PC-3 (cell line): ENCODE data around the gene CEACAM19. TPM values are rescaled to one million over a fixed set of nuclear protein-coding genes. Genes with fewer than 3 reads are reported as not detected.
"Not testable (repeated sequence)": the region's sequence is repeated elsewhere in the genome, so short reads cannot be mapped to it uniquely, and the experiment has no call there.

ENCODE experiments used
- ATAC-seq: fragments of 200-7000 bp; cut with Tn5 transposase; 2 replicates; pipeline ENCODE4 v1.9.1; 2020; ENCODE audit warnings: mild to moderate bottlenecking, moderate library complexity
- BruUV-seq: library from RNA; stranded (reverse); fragments of 400-500 nt; replicated peaks from 2 replicates; lab custom pipeline; 2021; lab: Mats Ljungman, UMichigan
- CTCF ChIA-PET: fragments of 300-600 bp; sonication (Branson Sonifier 250); formaldehyde crosslinking; loops from one replicate; lab custom pipeline; 2022; ENCODE audit warnings: antibody characterized with exemption; lab: Charles Lee
- POLR2A ChIA-PET: fragments of 300-600 bp; sonication (Branson Sonifier 250); formaldehyde crosslinking; loops from one replicate; lab custom pipeline; 2022; ENCODE audit warnings: antibody characterized with exemption; ENCODE audit not compliant: unreplicated experiment; lab: Charles Lee
- DNase-seq: peaks from one replicate; pipeline ENCODE4 v3.0.0-alpha.2; 2015
- H2AFZ ChIP-seq: fragments of 300-600 bp; sonication (generic); 2 replicates; pipeline ENCODE4 v1.6.0; 2016; ENCODE audit warnings: antibody characterized with exemption, low read length
- H3F3A ChIP-seq: fragments of 300-600 bp; sonication (generic); one replicate; pipeline ENCODE4 v1.6.0; 2017; ENCODE audit warnings: antibody characterized with exemption, low read length, control low read depth, mild to moderate bottlenecking; ENCODE audit not compliant: unreplicated experiment
- H3K27ac ChIP-seq: fragments of 300-600 bp; sonication (generic); 2 replicates; pipeline ENCODE4 v1.5.1; 2016; ENCODE audit warnings: mild to moderate bottlenecking, low read length
- H3K27me3 ChIP-seq: fragments of 300-600 bp; sonication (generic); 2 replicates; pipeline ENCODE4 v1.6.1; 2016; ENCODE audit warnings: low read length, mixed read lengths
- H3K36me3 ChIP-seq: fragments of 300-600 bp; sonication (generic); 2 replicates; pipeline ENCODE4 v1.6.1; 2016; ENCODE audit warnings: low read depth, mixed run types, low read length, mixed read lengths
- H3K4me1 ChIP-seq: fragments of 300-600 bp; sonication (generic); 2 replicates; pipeline ENCODE4 v1.5.1; 2016; ENCODE audit warnings: low read length; ENCODE audit not compliant: insufficient read depth
- H3K4me2 ChIP-seq: fragments of 300-600 bp; sonication (generic); 2 replicates; pipeline ENCODE4 v1.6.0; 2016; ENCODE audit warnings: low read length
- H3K4me3 ChIP-seq: fragments of 300-600 bp; sonication (generic); 2 replicates; pipeline ENCODE4 v1.5.1; 2016; ENCODE audit warnings: mild to moderate bottlenecking, low read length, mixed read lengths
- H3K79me2 ChIP-seq: fragments of 300-600 bp; sonication (generic); 2 replicates; pipeline ENCODE4 v1.6.1; 2017; ENCODE audit warnings: low read length, mixed read lengths
- H3K9ac ChIP-seq: fragments of 300-600 bp; sonication (generic); 2 replicates; pipeline ENCODE4 v1.6.0; 2016; ENCODE audit warnings: mild to moderate bottlenecking, low read length
- H3K9me2 ChIP-seq: fragments of 300-600 bp; sonication (generic); replicated peaks from 2 replicates; pipeline ENCODE4 v1.6.1; 2016; ENCODE audit warnings: mixed run types, low read length, mixed read lengths
- H3K9me3 ChIP-seq: fragments of 300-600 bp; sonication (generic); 2 replicates; pipeline ENCODE4 v1.6.1; 2016; ENCODE audit warnings: low read length, mixed read lengths
- H4K20me1 ChIP-seq: fragments of 300-600 bp; sonication (generic); 2 replicates; pipeline ENCODE4 v1.6.1; 2016; ENCODE audit warnings: low read length, mixed read lengths
- CTCF ChIP-seq: fragments of 300-600 bp; sonication (generic); conservative IDR thresholded peaks from 2 replicates; pipeline ENCODE4 v1.5.1; 2017; ENCODE audit warnings: antibody characterized with exemption, low read depth, mild to moderate bottlenecking, low read length
- EZH2 ChIP-seq: fragments of 300-600 bp; sonication (generic); IDR thresholded peaks from one replicate; pipeline ENCODE4 v1.6.1; 2017; ENCODE audit warnings: antibody characterized with exemption, mild to moderate bottlenecking, low read length; ENCODE audit not compliant: unreplicated experiment
- EZH2phosphoT487 ChIP-seq: fragments of 300-600 bp; sonication (generic); IDR thresholded peaks from 2 replicates; pipeline ENCODE4 v1.6.1; 2018; ENCODE audit warnings: mild to moderate bottlenecking, antibody characterized with exemption, low read length, borderline replicate concordance
- intact Hi-C: fragments of 100-400 bp; cut with micrococcal nuclease; formaldehyde crosslinking; loops from 2 replicates; pipeline ENCODE4 v1.9.0; 2023
- total RNA-seq: library from RNA; depleted of rRNA; stranded (reverse); fragments of >200 nt; gene quantifications from 2 replicates; pipeline ENCODE4 v1.2.3, GENCODE V29; 2014

Gene CEACAM19
- total RNA-seq, 1 experiment from 2014 or later, result 4.3 TPM

- Histone ChIP-seq H2AFZ (no peak overlapping the region), H3K4me2 (no peak overlapping the region), H4K20me1 (no peaks in the 10 kb centered on the region), H3K9ac (no peak overlapping the region), H3K9me3 (no peaks in the 10 kb centered on the region), H3F3A (no peaks in the 10 kb centered on the region), H3K4me3 (no peak overlapping the region), H3K9me2 (no peaks in the 10 kb centered on the region), H3K79me2 (no peaks in the 10 kb centered on the region), H3K4me1 (peaks cover 23% of the 10 kb centered on the region), H3K36me3 (peaks cover 4% of the 10 kb centered on the region; the same call in 1 of the 2 replicates), H3K27ac (no peak overlapping the region), H3K27me3 (no peaks in the 10 kb centered on the region)
- CTCF ChIA-PET, result no interaction called here
- ATAC-seq, result no peak
- TF ChIP-seq EZH2phosphoT487 (no peak), CTCF (no peak), EZH2 (no peak)
- no peak for DNase-seq
- intact Hi-C loops, result no loop called here
- POLR2A ChIA-PET, result no interaction called here
- BruUV-seq, result no TSS peak
Observed at GRCh38 chr19:44627631-44628030, 43.7 kb upstream of the CEACAM19 start.

GRCh38 chr19:44628793-44629192, 42.5 kb upstream of the CEACAM19 start:
- Histone ChIP-seq H3K9me3 (no peaks in the 10 kb centered on the region), H3F3A (no peaks in the 10 kb centered on the region), H3K4me1 (peaks cover 23% of the 10 kb centered on the region), H3K27ac (no peak overlapping the region), H3K79me2 (no peaks in the 10 kb centered on the region), H2AFZ (no peak overlapping the region), H3K4me2 (no peak overlapping the region), H3K27me3 (no peaks in the 10 kb centered on the region), H3K9me2 (no peaks in the 10 kb centered on the region), H3K36me3 (peaks cover 4% of the 10 kb centered on the region; the same call in 1 of the 2 replicates), H3K4me3 (no peak overlapping the region), H3K9ac (no peak overlapping the region), H4K20me1 (no peaks in the 10 kb centered on the region)
- POLR2A ChIA-PET, result no interaction called here
- TF ChIP-seq CTCF, result no peak
- TF ChIP-seq EZH2, result no peak
- no peak for TF ChIP-seq EZH2phosphoT487
- CTCF ChIA-PET, result no interaction called here
- intact Hi-C loops, result no loop called here
- BruUV-seq, result no TSS peak
- no peak for DNase-seq
- no peak for ATAC-seq

- H3K9me2 ChIP-seq, H3K9me3 ChIP-seq, H3K27me3 ChIP-seq, BruUV-seq, H3K27ac ChIP-seq, intact Hi-C loops, H3K36me3 ChIP-seq, H3K79me2 ChIP-seq, H3K9ac ChIP-seq, H2AFZ ChIP-seq, ATAC-seq, CTCF ChIA-PET, H3K4me2 ChIP-seq, H3K4me3 ChIP-seq, POLR2A ChIA-PET, H4K20me1 ChIP-seq, DNase-seq, H3F3A ChIP-seq: not testable (repeated sequence)
- peaks cover 21% of the 10 kb centered on the region for H3K4me1 ChIP-seq
Observed at GRCh38 chr19:44631611-44632010, 39.7 kb upstream of the CEACAM19 start.

GRCh38 chr19:44634058-44634457, 37.2 kb upstream of the CEACAM19 start:
- H3K27ac ChIP-seq, H3K27me3 ChIP-seq, H3K9me2 ChIP-seq, H3K4me2 ChIP-seq, H3K9me3 ChIP-seq, BruUV-seq, H2AFZ ChIP-seq, H4K20me1 ChIP-seq, H3F3A ChIP-seq, H3K4me3 ChIP-seq, POLR2A ChIA-PET, H3K79me2 ChIP-seq, H3K36me3 ChIP-seq, DNase-seq, intact Hi-C loops, ATAC-seq, H3K9ac ChIP-seq: not testable (repeated sequence)
- peaks cover 32% of the 10 kb centered on the region for H3K4me1 ChIP-seq
- CTCF ChIA-PET, result interaction anchor here (0.6 kb wide), 2 partner anchors 136 to 162 kb away, joined by 3 to 4 read pairs; no protein-coding TSS in a partner anchor
